Prostate gland (tissue), 2 donors: ENCODE results near the gene ABTB2.

Source experiments
- POLR2A ChIP-seq: fragments of 450-650 bp; IDR thresholded peaks from one replicate; pipeline ENCODE4 v1.6.1; 2016; ENCODE audit warnings: antibody characterized with exemption, mild to moderate bottlenecking
- POLR2AphosphoS5 ChIP-seq: sonication (generic); formaldehyde crosslinking; IDR thresholded peaks from one replicate; pipeline ENCODE4 v1.6.1; 2017; ENCODE audit warnings: antibody characterized with exemption
- TF ChIP-seq, protein P1 (sequence below), 4 experiments: fragments of 200-600 bp in 2 of 4; fragments of 450-650 bp in 2 of 4; sonication (generic) in 2 of 4; IDR thresholded peaks; 1 replicate in 3 of 4; 2 replicates in 1 of 4; pipeline ENCODE4 v1.5.1; 2016 to 2019; ENCODE audit warnings: antibody characterized with exemption in 4 of 4, mild to moderate bottlenecking in 2 of 4, moderate library complexity in 2 of 4

DNA sequence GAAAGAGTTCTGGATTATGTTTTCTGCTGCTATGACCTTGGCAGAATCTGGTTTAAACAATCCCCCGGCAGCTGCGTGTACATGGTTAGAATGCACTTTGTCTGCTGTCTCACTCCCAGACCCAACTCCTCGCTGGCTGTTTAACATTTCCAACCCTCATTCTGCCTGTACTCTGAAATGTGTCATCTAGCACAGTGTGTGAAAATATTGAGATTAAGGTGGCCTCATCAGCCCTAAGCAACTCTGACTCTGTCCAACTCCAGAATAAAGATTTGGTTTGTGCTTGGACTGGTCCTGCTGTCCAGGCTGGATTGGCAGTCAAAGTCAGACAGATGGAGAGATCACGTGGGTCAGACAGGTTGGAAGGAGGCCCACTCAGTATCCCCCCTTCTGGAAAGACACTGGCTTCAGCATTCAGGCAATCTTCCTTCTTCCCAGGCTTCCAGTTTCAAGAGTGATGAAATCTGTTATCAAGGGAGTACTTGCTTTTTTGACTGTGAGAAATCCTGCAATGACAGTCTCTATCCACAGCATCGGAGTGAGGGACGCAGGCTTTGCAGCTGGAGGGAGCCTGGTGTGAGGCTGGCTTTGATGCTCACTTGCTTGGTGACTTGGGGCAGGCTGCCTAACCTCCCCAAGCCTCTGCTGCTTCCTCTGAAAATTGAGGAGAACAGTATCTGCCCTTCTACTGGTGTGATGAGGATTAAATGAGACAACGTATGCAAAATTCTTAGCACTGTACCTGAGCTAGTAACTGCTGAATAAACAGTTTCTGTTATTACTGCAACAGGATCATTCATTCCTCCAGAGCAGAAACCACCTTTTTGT lies 29.8 kb downstream of the ABTB2 start:
- TF ChIP-seq, protein P1, sequence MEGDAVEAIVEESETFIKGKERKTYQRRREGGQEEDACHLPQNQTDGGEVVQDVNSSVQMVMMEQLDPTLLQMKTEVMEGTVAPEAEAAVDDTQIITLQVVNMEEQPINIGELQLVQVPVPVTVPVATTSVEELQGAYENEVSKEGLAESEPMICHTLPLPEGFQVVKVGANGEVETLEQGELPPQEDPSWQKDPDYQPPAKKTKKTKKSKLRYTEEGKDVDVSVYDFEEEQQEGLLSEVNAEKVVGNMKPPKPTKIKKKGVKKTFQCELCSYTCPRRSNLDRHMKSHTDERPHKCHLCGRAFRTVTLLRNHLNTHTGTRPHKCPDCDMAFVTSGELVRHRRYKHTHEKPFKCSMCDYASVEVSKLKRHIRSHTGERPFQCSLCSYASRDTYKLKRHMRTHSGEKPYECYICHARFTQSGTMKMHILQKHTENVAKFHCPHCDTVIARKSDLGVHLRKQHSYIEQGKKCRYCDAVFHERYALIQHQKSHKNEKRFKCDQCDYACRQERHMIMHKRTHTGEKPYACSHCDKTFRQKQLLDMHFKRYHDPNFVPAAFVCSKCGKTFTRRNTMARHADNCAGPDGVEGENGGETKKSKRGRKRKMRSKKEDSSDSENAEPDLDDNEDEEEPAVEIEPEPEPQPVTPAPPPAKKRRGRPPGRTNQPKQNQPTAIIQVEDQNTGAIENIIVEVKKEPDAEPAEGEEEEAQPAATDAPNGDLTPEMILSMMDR (IDR thresholded peaks at IDR 0.05): no peak
- TF ChIP-seq POLR2A (no peak), POLR2AphosphoS5 (no peak)
